WERI-Rb-1 (cell line): ENCODE data around the gene TSPOAP1.
"Not testable (repeated sequence)": the region's sequence is repeated elsewhere in the genome, so short reads cannot be mapped to it uniquely, and the experiment has no call there.

ENCODE experiments used
- DNase-seq: peaks from one replicate; pipeline ENCODE4 v3.0.0-alpha.2; 2020
- H3K27ac ChIP-seq: fragments of 250-450 bp; sonication (Bioruptor Pico); 2 replicates; pipeline ENCODE4 v1.5.1; 2020; ENCODE audit warnings: mild to moderate bottlenecking, moderate library complexity
- H3K27me3 ChIP-seq: fragments of 250-450 bp; sonication (Bioruptor Pico); 2 replicates; pipeline ENCODE4 v1.5.1; 2021; ENCODE audit warnings: mild to moderate bottlenecking, low read depth, moderate library complexity; ENCODE audit not compliant: insufficient read depth, severe bottlenecking
- H3K36me3 ChIP-seq: fragments of 250-450 bp; sonication (Bioruptor Pico); 2 replicates; pipeline ENCODE4 v1.5.1; 2020; ENCODE audit warnings: mild to moderate bottlenecking, moderate library complexity
- H3K4me3 ChIP-seq: 2 replicates; pipeline ENCODE4 v1.5.1; 2011; ENCODE audit warnings: low read depth, mild to moderate bottlenecking, control low read depth, low read length
- H3K9me3 ChIP-seq: fragments of 250-450 bp; sonication (Bioruptor Pico); 2 replicates; pipeline ENCODE4 v1.5.1; 2021; ENCODE audit warnings: mild to moderate bottlenecking, moderate library complexity; ENCODE audit not compliant: severe bottlenecking
- TF ChIP-seq, protein P1 (sequence below): IDR thresholded peaks from 2 replicates; pipeline ENCODE4 v1.5.1; 2011; ENCODE audit warnings: low read depth, mild to moderate bottlenecking, control low read depth, inconsistent platforms, low read length

The TSPOAP1 gene

DNA sequence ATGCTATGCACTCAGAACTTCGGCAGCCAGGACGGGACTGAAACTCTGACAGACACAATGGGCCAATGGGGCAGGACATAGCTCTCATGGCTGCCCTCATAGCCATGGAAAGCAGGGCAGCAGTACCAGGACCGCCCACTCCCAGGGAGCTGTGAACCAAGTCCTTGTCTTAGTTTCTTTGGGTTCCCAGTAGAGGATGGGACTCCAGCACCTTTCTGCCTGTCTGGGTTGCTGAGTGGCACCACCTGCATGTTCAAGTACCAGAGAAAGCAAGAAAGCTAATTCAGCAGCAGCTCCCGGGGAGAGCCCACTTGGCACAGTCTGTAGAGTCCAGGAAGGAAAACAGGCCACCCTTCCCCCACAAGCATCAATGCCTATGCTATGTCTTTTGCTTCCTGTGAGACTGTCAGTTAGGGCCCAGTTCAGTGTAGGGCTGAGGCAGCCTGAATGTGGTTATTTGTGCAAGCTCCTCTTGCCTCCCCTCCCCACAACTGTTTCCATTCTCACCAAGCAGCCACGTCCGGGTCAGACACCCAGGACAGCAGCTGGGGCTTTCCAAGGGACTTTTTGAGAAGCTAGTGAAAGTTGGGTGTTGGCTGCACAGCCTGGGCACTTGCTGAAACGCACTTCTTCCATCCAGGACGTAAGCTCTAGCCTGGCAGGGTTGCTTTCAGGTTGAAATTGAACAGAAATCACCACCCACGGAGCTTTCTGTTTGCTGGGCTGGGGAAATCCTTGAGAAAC is 15.6 kb upstream of the TSPOAP1 start:
- H3K36me3 ChIP-seq = peaks cover 58% of the 10 kb centered on the region
- no peaks in the 10 kb centered on the region for H3K9me3 ChIP-seq
- DNase-seq = no peak
- no peaks in the 10 kb centered on the region for H3K27me3 ChIP-seq
- TF ChIP-seq, protein P1, sequence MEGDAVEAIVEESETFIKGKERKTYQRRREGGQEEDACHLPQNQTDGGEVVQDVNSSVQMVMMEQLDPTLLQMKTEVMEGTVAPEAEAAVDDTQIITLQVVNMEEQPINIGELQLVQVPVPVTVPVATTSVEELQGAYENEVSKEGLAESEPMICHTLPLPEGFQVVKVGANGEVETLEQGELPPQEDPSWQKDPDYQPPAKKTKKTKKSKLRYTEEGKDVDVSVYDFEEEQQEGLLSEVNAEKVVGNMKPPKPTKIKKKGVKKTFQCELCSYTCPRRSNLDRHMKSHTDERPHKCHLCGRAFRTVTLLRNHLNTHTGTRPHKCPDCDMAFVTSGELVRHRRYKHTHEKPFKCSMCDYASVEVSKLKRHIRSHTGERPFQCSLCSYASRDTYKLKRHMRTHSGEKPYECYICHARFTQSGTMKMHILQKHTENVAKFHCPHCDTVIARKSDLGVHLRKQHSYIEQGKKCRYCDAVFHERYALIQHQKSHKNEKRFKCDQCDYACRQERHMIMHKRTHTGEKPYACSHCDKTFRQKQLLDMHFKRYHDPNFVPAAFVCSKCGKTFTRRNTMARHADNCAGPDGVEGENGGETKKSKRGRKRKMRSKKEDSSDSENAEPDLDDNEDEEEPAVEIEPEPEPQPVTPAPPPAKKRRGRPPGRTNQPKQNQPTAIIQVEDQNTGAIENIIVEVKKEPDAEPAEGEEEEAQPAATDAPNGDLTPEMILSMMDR = no peak
- H3K4me3 ChIP-seq = no peak overlapping the region
- H3K27ac ChIP-seq = no peak overlapping the region

DNA sequence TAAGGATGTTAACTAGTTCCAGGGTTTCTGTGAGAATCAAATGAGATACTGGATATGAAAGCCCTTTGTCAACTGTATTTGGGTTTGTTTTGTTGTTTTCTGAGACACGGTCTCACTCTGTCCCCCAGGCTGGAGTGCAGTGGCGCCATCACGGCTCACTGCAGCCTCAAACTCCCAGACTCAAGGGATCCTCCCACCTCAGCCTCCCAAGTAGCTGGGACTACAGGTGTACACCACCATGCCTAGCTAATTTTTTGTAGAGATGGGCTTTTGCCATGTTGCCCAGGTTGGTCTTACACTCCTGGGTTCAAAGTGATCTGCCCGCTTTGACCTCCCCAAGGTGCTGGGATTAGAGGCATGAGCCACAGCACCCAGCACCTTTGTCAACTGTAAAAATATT is 14.5 kb upstream of the TSPOAP1 start:
- TF ChIP-seq, protein P1 = no peak
- H3K27me3 ChIP-seq = no peaks in the 10 kb centered on the region
- peaks cover 47% of the 10 kb centered on the region for H3K36me3 ChIP-seq
- no peaks in the 10 kb centered on the region for H3K9me3 ChIP-seq
- H3K27ac ChIP-seq = no peak overlapping the region
- H3K4me3 ChIP-seq = no peak overlapping the region
- DNase-seq = no peak

DNA sequence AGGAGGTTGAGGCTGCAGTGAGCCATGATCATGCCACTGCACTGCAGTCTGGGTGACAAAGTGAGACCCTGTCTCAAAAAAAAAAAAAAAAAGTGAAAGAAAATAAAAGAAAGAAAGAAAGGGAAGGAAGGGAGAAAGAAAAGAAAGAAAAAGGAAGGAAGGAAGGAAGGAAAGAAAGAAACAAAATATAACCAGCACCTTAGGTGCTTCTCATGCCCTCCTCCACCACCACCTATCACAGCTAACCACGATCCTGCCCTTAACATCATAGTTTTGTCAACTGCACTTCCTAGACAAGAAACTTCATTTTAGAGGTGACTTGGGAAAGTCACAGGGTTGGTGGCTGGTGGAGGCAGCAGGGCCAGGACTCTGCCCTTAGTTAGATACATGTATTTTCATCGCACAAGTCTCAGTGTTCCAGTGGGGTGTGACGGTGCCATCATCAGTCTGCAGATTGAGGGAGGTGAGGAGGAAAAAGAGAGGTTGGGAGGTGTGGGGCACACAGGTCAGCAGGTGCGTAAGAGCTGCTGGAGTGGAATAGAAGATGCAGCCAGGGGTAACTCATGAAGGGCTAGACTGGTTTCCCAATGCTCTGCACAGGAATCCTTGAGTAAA is 13.4 kb upstream of the TSPOAP1 start:
- H3K36me3 ChIP-seq = peaks cover 36% of the 10 kb centered on the region
- H3K9me3 ChIP-seq = no peaks in the 10 kb centered on the region
- no peaks in the 10 kb centered on the region for H3K27me3 ChIP-seq
- TF ChIP-seq, protein P1 = no peak
- H3K27ac ChIP-seq = no peak overlapping the region
- no peak overlapping the region for H3K4me3 ChIP-seq
- no peak for DNase-seq

DNA sequence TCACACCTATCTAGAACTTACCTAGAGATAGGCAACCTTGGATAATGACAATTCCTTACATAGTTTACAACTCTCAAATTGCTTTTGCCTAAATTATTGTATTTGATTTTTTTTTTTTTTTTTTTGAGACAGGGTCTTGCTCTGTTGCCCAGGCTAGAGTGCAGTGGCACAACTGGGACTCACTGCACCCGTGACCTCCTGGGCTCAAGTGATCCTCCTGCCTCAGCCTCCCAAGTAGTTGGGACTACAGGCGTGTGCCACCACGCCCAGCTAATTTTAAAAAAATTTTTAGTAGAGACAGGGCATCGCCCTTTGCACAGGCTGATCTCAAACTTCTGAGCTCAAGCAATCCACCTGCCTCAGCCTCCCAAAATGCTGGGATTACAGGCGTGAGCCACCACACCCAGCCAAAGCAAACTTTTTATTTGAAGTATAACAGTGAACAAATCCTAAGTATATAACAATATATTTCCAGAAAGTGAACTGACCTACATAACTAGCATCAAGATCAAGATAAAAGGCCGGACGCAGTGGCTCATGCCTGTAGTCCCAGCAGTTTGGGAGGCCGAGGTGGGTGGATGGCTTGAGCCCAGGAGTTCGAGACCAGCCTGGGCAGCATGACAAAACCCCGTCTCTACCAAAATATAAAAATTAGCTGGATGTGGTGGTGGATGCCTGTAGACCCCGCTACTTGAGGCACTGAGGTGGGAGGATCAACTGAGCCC is 12.7 kb upstream of the TSPOAP1 start:
- H3K36me3 ChIP-seq = peaks cover 29% of the 10 kb centered on the region
- not testable (repeated sequence) for H3K4me3 ChIP-seq, H3K9me3 ChIP-seq, H3K27me3 ChIP-seq, DNase-seq, H3K27ac ChIP-seq

DNA sequence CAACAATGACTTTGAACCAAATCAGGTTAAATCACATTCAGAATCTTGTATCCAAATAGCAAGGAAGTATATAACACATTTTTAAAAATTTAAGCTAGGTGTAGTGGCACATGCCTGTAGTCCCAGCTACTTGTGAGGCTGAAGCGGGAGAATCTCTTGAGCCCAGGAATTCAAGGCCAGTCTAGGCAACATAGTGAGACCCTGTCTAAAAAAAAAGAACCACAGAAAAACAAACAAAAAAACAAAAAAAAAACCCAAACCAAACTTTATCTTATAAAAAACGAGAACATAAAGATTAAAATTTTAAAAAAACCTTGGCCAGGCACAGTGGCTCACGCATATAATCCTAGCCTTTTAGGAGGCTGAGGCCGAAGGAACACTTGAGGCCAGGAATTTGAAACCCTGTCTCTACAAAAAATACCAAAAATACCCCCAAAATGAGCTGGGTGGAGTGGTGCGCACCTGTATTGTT is 11.8 kb upstream of the TSPOAP1 start:
- peaks cover 20% of the 10 kb centered on the region for H3K36me3 ChIP-seq
- H3K27ac ChIP-seq = no peak overlapping the region
- no peaks in the 10 kb centered on the region for H3K27me3 ChIP-seq
- H3K4me3 ChIP-seq = no peak overlapping the region
- DNase-seq = no peak
- TF ChIP-seq, protein P1 = no peak
- H3K9me3 ChIP-seq = no peaks in the 10 kb centered on the region

DNA sequence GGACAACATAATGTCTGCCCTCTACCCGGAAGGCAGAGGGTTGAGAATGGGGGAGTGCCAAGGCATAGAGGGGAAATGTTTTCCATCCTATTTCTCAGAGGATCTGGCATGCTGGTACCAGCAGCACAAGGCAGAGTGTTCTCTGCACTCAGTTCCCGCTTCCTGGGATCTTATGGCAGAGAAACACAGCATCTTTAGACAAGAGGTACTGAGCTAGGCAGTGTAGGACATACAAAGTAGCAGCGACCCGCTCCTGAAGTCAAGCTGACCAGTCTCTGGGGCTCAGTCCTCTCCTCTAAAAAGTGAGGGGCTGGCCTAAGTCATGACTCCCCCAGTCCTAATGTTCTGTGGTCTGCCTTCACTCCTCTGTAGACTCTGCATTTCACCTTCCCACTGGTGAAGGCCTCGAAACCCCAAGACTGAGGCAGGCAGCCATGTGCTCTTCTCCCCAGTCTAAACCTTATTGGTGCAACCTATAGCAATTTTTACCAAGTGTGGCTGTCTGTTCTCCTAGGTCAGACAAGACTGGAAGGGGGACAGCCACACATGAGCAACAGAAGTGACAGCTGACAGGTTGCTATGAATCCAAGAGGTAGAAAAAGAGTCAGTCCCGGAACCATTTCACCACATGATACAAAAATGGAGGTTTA is 11.3 kb upstream of the TSPOAP1 start:
- Histone ChIP-seq H3K4me3 (no peak overlapping the region), H3K27me3 (no peaks in the 10 kb centered on the region), H3K36me3 (peaks cover 15% of the 10 kb centered on the region), H3K9me3 (no peaks in the 10 kb centered on the region), H3K27ac (no peak overlapping the region)
- DNase-seq = no peak
- TF ChIP-seq, protein P1 = no peak
